ENCODE results near the gene INPP5F.

DNA sequence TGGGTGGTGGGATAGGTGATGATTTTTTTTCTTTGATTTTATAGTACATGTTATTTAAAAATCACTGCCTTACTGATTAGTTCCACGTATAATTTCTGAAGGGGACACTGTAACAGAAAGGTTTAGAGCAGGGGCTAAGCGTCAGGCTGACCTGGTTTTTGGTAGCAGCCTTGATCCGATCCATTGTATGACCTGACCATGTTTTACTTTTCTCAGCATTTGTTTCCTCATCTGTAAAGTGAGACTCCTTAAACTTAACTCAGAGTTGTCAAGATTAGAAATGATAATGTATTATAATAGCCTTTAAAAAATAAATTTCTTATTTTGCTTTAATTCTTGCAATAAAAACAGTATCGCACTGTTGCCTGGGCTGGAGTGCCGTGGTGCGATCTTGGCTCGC is 23.6 kb downstream of the INPP5F start:
- TF ChIP-seq, protein P1, sequence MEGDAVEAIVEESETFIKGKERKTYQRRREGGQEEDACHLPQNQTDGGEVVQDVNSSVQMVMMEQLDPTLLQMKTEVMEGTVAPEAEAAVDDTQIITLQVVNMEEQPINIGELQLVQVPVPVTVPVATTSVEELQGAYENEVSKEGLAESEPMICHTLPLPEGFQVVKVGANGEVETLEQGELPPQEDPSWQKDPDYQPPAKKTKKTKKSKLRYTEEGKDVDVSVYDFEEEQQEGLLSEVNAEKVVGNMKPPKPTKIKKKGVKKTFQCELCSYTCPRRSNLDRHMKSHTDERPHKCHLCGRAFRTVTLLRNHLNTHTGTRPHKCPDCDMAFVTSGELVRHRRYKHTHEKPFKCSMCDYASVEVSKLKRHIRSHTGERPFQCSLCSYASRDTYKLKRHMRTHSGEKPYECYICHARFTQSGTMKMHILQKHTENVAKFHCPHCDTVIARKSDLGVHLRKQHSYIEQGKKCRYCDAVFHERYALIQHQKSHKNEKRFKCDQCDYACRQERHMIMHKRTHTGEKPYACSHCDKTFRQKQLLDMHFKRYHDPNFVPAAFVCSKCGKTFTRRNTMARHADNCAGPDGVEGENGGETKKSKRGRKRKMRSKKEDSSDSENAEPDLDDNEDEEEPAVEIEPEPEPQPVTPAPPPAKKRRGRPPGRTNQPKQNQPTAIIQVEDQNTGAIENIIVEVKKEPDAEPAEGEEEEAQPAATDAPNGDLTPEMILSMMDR (IDR thresholded peaks at IDR 0.05): no peak
- TF ChIP-seq POLR2A (IDR thresholded peaks at IDR 0.05): no peak

Data from heart left ventricle (tissue), 13 donors.